ENCODE measurements around the gene MAP1LC3B2. TPM values are rescaled to one million over a fixed set of nuclear protein-coding genes. Genes with fewer than 3 reads are reported as not detected.
A peak's percentile ranks its signal among the peaks of the same experiment; 100 is the strongest.

Gene MAP1LC3B2
- total and polyA plus RNA-seq, 2 donors = 3.0 TPM; not detected in 1

DNA sequence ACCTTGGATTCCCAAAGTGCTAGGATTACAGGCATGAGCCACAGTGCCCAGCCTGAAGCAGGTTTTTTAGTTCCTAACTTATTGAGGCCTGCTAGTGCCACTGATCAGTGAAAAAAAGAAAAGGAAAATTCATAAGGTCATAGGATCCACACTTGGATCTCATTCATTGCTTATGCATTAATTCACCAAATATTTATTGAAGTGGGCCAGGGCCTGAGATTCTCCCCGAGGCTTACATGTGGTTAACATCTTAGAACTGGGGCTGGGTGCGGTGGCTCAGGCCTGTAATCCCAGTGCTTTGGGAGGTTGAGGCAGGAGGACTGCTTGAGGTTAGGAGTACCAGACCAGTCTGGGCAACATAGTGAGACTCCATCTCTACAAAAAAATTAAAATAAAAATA lies 29.5 kb upstream of the MAP1LC3B2 start:
- peaks cover 1% of the 10 kb centered on the region for H3K4me1 ChIP-seq (ENCODE audit: insufficient read depth)
- 49% methylated on average over 2 of the region's 2 CpGs for WGBS
- no peak overlapping the region for H3K4me3 ChIP-seq (ENCODE audit: low read depth, low read length)
- no peak overlapping the region for H3K27ac ChIP-seq (ENCODE audit: low read depth)
- H3K36me3 ChIP-seq (ENCODE audit: insufficient read depth) = no peaks in the 10 kb centered on the region
- no peak for DNase-seq (ENCODE audit: extremely low spot score)

DNA sequence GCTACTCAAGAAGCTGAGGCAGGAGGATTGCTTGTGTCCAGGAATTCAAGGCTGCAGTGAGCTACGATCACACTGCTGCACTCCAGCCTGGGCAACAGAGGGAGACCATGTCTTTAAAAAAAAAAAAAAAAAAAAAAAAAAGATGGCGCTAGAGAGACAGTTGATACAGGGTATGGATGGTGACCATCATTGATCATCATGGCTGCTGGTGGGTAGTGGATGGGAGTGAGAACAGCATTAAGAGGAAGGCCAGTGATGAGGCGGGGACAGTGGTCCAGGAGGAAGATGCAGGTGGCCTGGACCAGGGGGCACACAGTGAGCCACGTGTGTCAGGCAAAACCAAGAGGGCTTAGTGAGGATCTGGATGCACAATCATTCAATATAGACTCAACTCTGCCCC lies 26.8 kb upstream of the MAP1LC3B2 start:
- no peaks in the 10 kb centered on the region for H3K36me3 ChIP-seq (ENCODE audit: insufficient read depth)
- H3K27ac ChIP-seq (ENCODE audit: low read depth) = no peak overlapping the region
- H3K4me3 ChIP-seq (ENCODE audit: low read depth, low read length) = no peak overlapping the region
- no peak for DNase-seq (ENCODE audit: extremely low spot score)
- 79% methylated on average over 4 of the region's 4 CpGs for WGBS
- peaks cover 1% of the 10 kb centered on the region for H3K4me1 ChIP-seq (ENCODE audit: insufficient read depth)

DNA sequence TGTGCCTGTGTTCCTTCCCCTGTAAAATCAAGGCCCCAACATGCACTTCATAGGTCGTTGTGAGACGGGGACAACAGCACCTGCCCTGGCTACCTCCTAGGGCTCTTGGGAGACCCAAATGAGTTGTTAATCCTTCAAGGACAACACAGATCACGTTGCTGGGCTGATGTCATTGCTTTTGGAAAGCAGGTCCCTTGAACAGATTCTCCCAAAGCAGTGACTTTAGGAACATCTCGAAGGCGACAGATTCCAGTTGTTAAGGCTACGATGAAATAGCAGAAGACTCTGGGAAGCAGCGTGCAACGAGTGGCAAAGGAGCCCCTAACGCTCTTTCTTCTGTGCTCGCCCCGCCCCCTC lies 26.2 kb upstream of the MAP1LC3B2 start:
- Histone ChIP-seq H3K4me1 (ENCODE audit: insufficient read depth) (peaks cover 1% of the 10 kb centered on the region), H3K27ac (ENCODE audit: low read depth) (no peak overlapping the region), H3K36me3 (ENCODE audit: insufficient read depth) (no peaks in the 10 kb centered on the region), H3K4me3 (ENCODE audit: low read depth, low read length) (peak overlapping the region; percentile 42)
- no peak for DNase-seq (ENCODE audit: extremely low spot score)
- 5% methylated on average over 11 of the region's 11 CpGs for WGBS

DNA sequence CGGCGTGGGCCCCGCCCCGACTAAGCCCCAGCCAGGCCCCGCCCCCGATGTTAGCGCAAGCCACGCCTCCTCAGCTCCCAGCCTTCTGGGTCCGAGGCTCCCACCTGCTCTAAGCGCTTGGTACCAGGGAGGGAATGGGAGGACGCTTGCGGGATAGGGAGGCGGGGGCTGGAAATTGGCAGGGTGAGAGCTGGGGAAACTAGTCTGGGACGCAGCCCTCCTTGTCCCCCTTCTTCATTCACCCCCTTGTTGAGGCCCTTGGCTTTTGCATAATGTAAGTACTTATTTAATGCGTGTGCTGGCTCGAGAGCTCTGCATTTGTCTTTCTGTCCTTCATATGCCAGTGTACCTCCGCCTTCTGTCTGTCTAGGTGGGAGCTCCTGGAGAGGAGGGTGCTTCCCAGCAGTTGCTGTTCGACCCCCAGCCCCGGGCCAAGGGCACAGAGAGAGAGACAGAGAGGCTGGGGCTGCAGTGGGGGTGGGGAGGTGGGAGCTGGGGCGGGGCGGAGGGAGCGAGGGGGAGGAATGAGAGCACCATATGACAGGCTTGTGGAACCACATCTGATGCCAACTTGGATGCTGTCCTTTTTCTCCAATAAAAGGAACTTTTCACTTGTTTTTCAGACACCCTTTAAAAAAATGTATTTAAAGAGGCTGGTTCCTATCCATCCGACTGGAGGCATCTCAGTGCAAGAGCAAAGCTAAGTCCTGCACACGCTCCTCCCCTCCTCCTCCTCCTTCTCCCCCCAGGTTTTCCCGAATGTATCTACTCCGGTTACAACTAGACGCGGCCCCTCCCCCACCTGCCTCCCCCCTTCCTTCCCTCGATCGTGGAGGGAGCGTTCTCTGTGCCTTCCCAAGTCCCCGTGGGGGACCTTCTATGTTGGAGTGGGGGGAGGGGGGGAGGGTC lies 25.6 kb upstream of the MAP1LC3B2 start:
- WGBS = 2% methylated on average over 32 of the region's 32 CpGs
- DNase-seq (ENCODE audit: extremely low spot score) = peak; percentile 86
- no peaks in the 10 kb centered on the region for H3K36me3 ChIP-seq (ENCODE audit: insufficient read depth)
- H3K4me3 ChIP-seq (ENCODE audit: low read depth, low read length) = peak overlapping the region; percentile 42
- H3K4me1 ChIP-seq (ENCODE audit: insufficient read depth) = peaks cover 1% of the 10 kb centered on the region
- H3K27ac ChIP-seq (ENCODE audit: low read depth) = no peak overlapping the region

DNA sequence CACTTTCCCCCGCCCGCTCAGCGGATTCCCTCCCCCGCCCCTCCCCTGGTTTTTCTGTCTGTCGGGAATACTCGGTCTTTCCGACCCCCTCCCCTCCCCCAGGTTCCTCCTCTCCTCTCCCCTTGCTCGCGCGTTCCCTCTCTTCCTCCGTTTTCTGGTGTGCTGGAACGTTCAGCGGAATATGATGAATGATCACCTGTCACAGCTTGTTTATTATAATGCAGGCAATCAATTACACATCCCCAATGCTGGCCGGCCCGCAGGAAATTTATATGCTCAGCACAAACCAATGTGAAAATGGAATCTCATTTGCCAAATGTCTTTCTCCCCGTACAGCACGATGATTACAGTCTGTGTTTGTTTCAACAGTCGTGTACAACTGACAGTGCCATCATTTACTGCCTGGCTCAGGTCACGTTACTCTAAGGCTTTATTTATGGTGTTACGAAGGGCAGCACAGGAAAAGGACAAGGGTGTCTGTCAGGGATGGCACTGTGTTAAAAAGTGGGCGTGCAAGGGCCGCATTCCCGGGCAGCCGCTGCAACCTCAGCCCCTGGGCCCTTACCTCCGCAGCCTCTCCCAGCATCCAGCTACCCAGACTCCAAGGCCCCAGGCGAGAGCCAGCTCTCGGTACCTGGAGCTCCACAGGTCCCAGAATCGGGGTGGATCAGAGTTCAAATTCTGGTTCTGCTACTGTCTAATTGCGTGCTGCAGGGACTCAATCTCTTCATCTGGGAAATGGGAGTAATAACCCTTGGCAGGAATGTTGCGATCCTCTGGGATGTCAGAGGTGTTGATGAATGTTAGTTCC lies 24.7 kb upstream of the MAP1LC3B2 start:
- Histone ChIP-seq H3K27ac (ENCODE audit: low read depth) (no peak overlapping the region), H3K4me3 (ENCODE audit: low read depth, low read length) (peak overlapping the region; percentile 42), H3K36me3 (ENCODE audit: insufficient read depth) (no peaks in the 10 kb centered on the region), H3K4me1 (ENCODE audit: insufficient read depth) (no peaks in the 10 kb centered on the region)
- DNase-seq (ENCODE audit: extremely low spot score) = no peak
- WGBS = 24% methylated on average over 30 of the region's 30 CpGs

DNA sequence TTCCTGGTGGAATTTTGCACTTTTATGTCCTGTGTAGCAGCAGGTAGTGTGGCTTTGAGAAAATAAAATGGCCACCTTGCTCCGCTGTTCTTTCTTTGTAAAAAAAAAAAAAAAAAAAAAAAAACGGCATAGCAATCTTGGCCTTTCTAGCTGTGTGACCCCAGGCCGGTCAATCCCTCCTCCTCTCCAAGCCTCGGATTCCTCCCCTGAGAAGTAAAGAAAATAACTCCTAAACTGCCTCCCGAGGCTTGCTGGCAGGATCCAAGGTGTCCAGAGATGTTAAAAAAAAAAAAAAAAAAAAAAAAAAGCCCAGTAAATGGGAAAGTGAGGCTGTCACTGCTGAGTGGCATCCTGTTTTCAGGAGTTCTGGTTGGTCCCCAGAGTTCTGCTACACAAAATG lies 23.9 kb upstream of the MAP1LC3B2 start:
- Histone ChIP-seq H3K27ac (ENCODE audit: low read depth) (no peak overlapping the region), H3K4me3 (ENCODE audit: low read depth, low read length) (no peak overlapping the region), H3K4me1 (ENCODE audit: insufficient read depth) (no peaks in the 10 kb centered on the region), H3K36me3 (ENCODE audit: insufficient read depth) (no peaks in the 10 kb centered on the region)
- WGBS = 59% methylated on average over 5 of the region's 5 CpGs
- DNase-seq (ENCODE audit: extremely low spot score) = no peak

DNA sequence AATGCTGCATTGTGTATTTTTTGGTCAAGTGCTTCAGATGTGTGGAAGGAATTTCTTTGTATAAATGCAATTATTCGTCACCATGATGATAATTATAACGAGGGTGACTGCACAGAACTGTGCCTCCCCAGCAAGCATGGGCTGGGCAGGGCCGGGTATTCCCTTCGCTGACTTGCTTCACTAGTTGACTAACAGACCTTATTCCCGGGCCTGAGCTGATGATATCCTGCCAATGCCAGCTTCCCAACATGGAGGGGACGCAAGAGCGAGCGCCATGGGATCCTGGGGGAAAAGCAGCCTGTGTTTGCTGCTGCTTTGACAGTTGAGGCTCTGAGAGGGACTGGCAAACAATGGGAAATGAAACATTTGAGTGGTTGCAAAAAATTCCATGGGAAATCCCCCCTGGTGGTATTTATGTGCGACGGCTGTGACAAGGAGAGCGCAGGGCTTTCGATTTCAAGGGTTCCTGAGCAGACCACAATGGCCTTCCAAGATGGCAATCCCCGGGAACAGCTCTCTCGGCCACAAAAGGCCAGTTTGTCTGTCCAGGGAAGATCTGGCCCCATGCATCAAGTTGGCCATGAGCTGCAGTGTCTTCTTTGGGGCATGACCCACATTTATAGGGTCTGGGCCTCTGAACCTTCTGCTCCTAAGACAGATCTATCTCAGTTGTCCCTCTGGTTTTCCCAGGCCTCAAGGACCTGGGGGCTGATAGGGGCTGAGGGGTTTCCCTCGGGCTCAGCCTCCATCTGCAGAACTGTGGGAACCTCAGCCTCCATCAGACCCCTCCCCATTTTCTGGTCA lies 21.9 kb upstream of the MAP1LC3B2 start:
- Histone ChIP-seq H3K27ac (ENCODE audit: low read depth) (no peak overlapping the region), H3K4me3 (ENCODE audit: low read depth, low read length) (no peak overlapping the region), H3K4me1 (ENCODE audit: insufficient read depth) (no peaks in the 10 kb centered on the region), H3K36me3 (ENCODE audit: insufficient read depth) (no peaks in the 10 kb centered on the region)
- WGBS = 87% methylated on average over 15 of the region's 15 CpGs
- DNase-seq (ENCODE audit: extremely low spot score) = no peak

DNA sequence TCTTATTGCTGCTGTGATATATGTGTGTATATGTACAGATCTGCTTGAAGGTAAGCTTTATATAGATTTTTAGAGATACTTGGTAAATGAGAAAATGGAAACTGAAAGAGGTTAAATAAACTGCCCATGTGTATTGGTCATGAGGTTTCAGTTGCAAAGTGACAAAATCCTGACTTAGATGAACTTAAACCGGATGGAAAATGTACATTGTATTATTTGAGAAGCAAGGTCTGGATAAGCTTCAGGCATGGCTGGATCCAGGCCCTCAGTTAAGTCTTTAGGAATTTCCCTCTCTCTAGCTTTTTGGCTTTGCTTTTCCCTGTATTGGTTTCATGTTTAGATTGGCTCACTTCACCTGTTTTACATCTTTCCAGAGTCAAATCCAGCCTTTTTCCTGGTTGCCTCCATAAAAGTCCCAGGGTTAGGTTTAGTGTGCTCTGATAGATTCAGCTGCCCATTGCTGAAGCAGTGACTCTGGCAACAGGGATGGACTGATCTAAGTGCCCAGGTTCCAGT lies 21.0 kb upstream of the MAP1LC3B2 start:
- no peak for DNase-seq (ENCODE audit: extremely low spot score)
- Histone ChIP-seq H3K4me1 (ENCODE audit: insufficient read depth) (no peaks in the 10 kb centered on the region), H3K36me3 (ENCODE audit: insufficient read depth) (no peaks in the 10 kb centered on the region), H3K4me3 (ENCODE audit: low read depth, low read length) (no peak overlapping the region), H3K27ac (ENCODE audit: low read depth) (no peak overlapping the region)
- 71% methylated on average over 1 of the region's 1 CpG for WGBS

DNA sequence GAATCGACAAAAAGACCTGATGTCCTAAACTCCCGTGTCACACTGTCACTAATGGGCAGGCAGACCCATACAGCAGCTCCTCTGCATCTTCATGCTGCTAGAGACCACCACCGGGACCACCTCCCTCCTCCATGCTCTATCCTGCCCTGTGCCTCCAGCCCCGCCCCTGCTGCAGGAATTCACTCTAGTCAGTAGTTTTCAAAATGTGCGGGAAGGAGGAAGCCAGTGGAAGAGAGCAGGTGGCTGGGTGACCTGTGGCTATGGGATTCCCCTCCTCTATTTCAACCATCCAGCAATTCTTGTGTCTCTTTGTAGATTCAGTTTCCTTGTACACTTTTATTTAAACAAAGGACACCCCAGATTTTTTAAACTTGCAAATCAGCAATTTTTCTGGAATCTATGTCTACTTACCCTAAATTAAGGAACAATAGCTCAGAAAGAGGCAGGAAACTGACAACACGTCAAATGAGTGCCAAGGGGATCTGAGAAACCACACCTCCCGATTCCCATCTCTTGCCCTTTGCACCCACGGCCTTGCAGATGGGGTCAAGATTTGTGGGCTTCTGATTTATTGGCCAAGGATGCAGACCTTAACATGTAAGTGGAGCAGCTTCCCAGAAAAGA lies 20.4 kb upstream of the MAP1LC3B2 start:
- no peak overlapping the region for H3K27ac ChIP-seq (ENCODE audit: low read depth)

DNA sequence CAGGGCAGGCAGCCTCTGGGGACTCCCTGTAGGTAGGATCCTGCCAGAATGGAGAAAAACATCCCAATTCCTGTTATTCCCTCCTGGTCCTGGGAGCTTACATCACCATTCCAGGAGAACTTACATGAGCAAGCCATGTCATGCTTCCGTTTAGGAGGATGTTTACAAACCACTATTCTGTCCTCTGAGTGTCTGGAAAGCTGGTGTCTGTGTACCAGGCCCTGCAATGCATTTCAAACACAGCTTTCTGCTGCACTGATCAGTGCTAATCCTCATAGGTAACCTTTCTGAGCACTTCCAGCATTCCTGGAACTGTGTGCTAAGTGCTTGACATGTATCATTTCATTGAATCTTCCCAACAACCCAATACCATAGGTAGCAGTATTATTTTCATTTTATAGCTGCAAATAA lies 19.8 kb upstream of the MAP1LC3B2 start:
- WGBS = 38% methylated on average over 1 of the region's 1 CpG
- DNase-seq (ENCODE audit: extremely low spot score) = no peak
- Histone ChIP-seq H3K27ac (ENCODE audit: low read depth) (no peak overlapping the region), H3K4me1 (ENCODE audit: insufficient read depth) (no peaks in the 10 kb centered on the region), H3K36me3 (ENCODE audit: insufficient read depth) (no peaks in the 10 kb centered on the region), H3K4me3 (ENCODE audit: low read depth, low read length) (no peak overlapping the region)

More for the DNA sequence above, 20.4 kb upstream of the MAP1LC3B2 start:
- DNase-seq (ENCODE audit: extremely low spot score) = no peak
- H3K36me3 ChIP-seq (ENCODE audit: insufficient read depth) = no peaks in the 10 kb centered on the region
- H3K4me1 ChIP-seq (ENCODE audit: insufficient read depth) = no peaks in the 10 kb centered on the region
- no peak overlapping the region for H3K4me3 ChIP-seq (ENCODE audit: low read depth, low read length)
- WGBS = 76% methylated on average over 8 of the region's 8 CpGs

DNA sequence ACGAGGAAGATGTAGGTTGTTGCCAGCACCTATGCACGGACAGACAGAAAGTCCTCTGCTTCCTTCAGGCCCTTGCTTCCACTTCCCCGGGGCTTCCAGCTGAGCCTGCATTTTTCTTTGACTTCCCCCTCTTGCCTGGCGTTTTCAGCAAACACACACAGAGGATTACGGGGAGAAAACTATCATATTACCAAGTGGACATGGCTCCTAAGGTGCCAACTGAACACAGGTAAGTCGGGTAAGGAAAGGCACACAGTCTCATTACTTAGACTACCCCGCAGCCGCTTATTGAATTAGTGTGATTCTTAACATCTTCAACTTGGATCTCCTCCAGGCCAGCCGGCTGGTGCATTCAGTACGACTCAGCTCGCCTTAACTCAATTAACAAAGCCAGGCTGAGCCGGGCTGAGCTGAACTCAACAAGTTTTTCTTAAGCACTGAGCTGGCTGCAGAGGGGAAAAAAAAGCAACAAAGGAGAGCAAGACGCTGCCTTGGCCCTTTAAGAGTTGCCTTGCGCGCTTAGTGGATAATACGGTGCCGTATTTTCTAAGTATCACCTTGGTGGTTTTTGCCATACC lies 19.2 kb upstream of the MAP1LC3B2 start:
- H3K36me3 ChIP-seq (ENCODE audit: insufficient read depth) = no peaks in the 10 kb centered on the region
- H3K4me3 ChIP-seq (ENCODE audit: low read depth, low read length) = no peak overlapping the region
- H3K4me1 ChIP-seq (ENCODE audit: insufficient read depth) = no peaks in the 10 kb centered on the region
- no peak for DNase-seq (ENCODE audit: extremely low spot score)
- no peak overlapping the region for H3K27ac ChIP-seq (ENCODE audit: low read depth)
- WGBS = 27% methylated on average over 17 of the region's 17 CpGs

DNA sequence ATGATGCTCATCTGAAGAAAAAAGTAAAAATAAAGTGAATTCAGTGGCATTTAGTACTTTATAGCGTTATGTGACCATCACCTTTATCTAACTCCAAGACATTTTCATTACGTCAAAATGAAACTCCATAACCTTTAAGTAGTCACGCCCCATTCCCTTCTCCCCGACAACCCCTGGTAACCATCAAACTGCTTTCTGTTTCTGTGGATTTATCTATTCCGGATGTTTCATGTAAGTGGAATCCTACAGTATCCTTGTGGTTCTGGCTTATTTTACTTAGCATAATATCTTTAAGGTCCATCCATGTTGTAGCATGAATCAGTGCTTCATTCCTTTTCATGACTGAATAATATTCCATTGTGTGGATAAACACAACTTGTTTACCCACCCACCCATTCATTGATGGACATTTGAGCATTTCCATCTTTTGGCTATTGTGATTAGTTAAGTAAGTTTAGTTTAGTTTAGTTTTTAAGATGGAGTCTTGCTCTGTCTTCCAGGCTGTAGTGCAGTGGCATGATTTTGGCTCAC lies 18.5 kb upstream of the MAP1LC3B2 start:
- H3K4me1 ChIP-seq (ENCODE audit: insufficient read depth) = no peaks in the 10 kb centered on the region
- DNase-seq (ENCODE audit: extremely low spot score) = no peak
- H3K27ac ChIP-seq (ENCODE audit: low read depth) = no peak overlapping the region
- no peak overlapping the region for H3K4me3 ChIP-seq (ENCODE audit: low read depth, low read length)
- WGBS = 59% methylated on average over 5 of the region's 5 CpGs
- no peaks in the 10 kb centered on the region for H3K36me3 ChIP-seq (ENCODE audit: insufficient read depth)

Measured in urinary bladder (tissue), 4 donors.